ENCODE data around the gene WDFY4.

- TF ChIP-seq CTCF (conservative IDR thresholded peaks at IDR 0.05) (no peak), EZH2 (IDR thresholded peaks at IDR 0.05; ENCODE audit: low read depth) (no peak)
Observed at GRCh38 chr10:49011756-49012155, 327.1 kb downstream of the WDFY4 start.

Data from PC-9 (cell line).